DOHH2 (cell line): ENCODE measurements around the gene SLC6A3.

Source experiments
- H3F3A ChIP-seq: fragments of 200-600 bp; sonication (generic), shearing (Covaris generic); 2 replicates; pipeline ENCODE4 v1.6.0; 2016; ENCODE audit warnings: antibody characterized with exemption, mild to moderate bottlenecking; ENCODE audit not compliant: control insufficient read depth, insufficient read depth
- H3K27ac ChIP-seq: fragments of 200-600 bp; sonication (generic); 2 replicates; pipeline ENCODE4 v1.5.1; 2014; ENCODE audit warnings: low read depth, mild to moderate bottlenecking, low read length, moderate library complexity
- H3K27me3 ChIP-seq: fragments of 200-600 bp; sonication (generic); 2 replicates; pipeline ENCODE4 v1.6.1; 2014; ENCODE audit warnings: mild to moderate bottlenecking, low read length, mixed read lengths; ENCODE audit not compliant: control insufficient read depth
- H3K36me3 ChIP-seq: fragments of 200-600 bp; sonication (generic); 2 replicates; pipeline ENCODE4 v1.6.1; 2014; ENCODE audit warnings: mild to moderate bottlenecking, low read length, moderate library complexity, mixed read lengths; ENCODE audit not compliant: control insufficient read depth
- H3K4me1 ChIP-seq: fragments of 200-600 bp; sonication (generic); 2 replicates; pipeline ENCODE4 v1.6.1; 2014; ENCODE audit warnings: mild to moderate bottlenecking, low read length, mixed read lengths; ENCODE audit not compliant: control insufficient read depth
- H3K4me2 ChIP-seq: fragments of 200-600 bp; sonication (generic); 2 replicates; pipeline ENCODE4 v1.6.0; 2014; ENCODE audit warnings: mild to moderate bottlenecking, low read length, moderate library complexity
- H3K4me3 ChIP-seq: fragments of 200-600 bp; sonication (generic); 2 replicates; pipeline ENCODE4 v1.5.1; 2014; ENCODE audit warnings: mild to moderate bottlenecking, low read length, mixed read lengths
- H3K79me2 ChIP-seq: fragments of 200-600 bp; sonication (generic); 2 replicates; pipeline ENCODE4 v1.6.1; 2014; ENCODE audit warnings: mild to moderate bottlenecking, low read length, mixed read lengths; ENCODE audit not compliant: control insufficient read depth
- H3K9me2 ChIP-seq: fragments of 200-600 bp; sonication (generic); replicated peaks from 2 replicates; pipeline ENCODE4 v1.6.1; 2014; ENCODE audit warnings: mild to moderate bottlenecking, low read length, mixed read lengths; ENCODE audit not compliant: control insufficient read depth
- H3K9me3 ChIP-seq: fragments of 200-600 bp; sonication (generic); 2 replicates; pipeline ENCODE4 v1.6.1; 2014; ENCODE audit warnings: antibody characterized with exemption, low read length, mixed read lengths; ENCODE audit not compliant: control insufficient read depth, insufficient read depth
- H4K20me1 ChIP-seq: fragments of 200-600 bp; sonication (generic); 2 replicates; pipeline ENCODE4 v1.6.0; 2014; ENCODE audit warnings: low read depth, mild to moderate bottlenecking, antibody characterized with exemption, low read length, moderate library complexity; ENCODE audit not compliant: control insufficient read depth, insufficient read depth
- EZH2phosphoT487 ChIP-seq: fragments of 200-600 bp; sonication (generic); IDR thresholded peaks from 2 replicates; pipeline ENCODE4 v1.6.1; 2017; ENCODE audit warnings: borderline replicate concordance, mild to moderate bottlenecking, antibody characterized with exemption, low read length, moderate library complexity, mixed read lengths
- TF ChIP-seq, protein P1 (sequence below): fragments of 200-600 bp; sonication (generic); IDR thresholded peaks from one replicate; pipeline ENCODE4 v1.5.1; 2014; ENCODE audit warnings: antibody characterized with exemption, mild to moderate bottlenecking, low read depth, low read length; ENCODE audit not compliant: poor library complexity, severe bottlenecking

Gene SLC6A3

DNA sequence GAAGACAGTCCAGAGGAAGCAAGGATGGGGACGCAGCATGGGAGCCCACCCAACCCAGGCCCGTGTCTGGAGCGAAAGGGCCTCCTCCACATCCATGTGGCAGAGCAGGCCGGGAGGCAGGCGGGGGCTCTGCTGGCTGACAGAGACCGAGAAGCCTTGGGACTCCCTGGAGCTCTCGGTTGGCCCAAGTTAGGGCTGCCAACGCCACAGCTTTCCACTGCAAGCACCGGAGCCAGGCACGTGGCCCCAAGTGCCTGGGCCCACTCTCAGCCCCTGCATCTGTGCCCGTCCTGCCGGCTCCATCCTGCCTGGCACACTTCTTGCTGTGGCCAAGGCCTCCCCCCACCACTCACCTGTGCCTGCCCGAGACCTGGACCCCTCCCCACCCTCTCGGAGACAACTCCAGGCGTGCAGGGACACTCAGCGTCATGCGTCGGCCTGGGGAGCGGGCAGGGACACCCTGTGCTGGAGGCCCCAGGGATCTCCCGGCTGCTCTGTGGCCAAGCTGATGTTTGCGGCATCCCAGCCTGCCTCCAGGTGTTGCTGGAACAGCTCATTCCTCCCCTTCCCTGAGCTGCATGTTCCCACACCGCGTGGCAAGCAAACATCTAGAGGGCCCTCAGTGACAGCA is 31.5 kb downstream of the SLC6A3 start:
- Histone ChIP-seq H3K4me3 (no peak overlapping the region), H3K4me1 (no peaks in the 10 kb centered on the region), H3K36me3 (no peaks in the 10 kb centered on the region), H3K9me3 (no peaks in the 10 kb centered on the region), H3F3A (no peaks in the 10 kb centered on the region), H3K27ac (no peak overlapping the region), H3K79me2 (no peaks in the 10 kb centered on the region), H3K4me2 (no peak overlapping the region), H3K27me3 (peaks cover 8% of the 10 kb centered on the region; the same call in 1 of the 2 replicates), H3K9me2 (no peaks in the 10 kb centered on the region), H4K20me1 (no peaks in the 10 kb centered on the region)
- no peak for TF ChIP-seq EZH2phosphoT487
- TF ChIP-seq, protein P1, sequence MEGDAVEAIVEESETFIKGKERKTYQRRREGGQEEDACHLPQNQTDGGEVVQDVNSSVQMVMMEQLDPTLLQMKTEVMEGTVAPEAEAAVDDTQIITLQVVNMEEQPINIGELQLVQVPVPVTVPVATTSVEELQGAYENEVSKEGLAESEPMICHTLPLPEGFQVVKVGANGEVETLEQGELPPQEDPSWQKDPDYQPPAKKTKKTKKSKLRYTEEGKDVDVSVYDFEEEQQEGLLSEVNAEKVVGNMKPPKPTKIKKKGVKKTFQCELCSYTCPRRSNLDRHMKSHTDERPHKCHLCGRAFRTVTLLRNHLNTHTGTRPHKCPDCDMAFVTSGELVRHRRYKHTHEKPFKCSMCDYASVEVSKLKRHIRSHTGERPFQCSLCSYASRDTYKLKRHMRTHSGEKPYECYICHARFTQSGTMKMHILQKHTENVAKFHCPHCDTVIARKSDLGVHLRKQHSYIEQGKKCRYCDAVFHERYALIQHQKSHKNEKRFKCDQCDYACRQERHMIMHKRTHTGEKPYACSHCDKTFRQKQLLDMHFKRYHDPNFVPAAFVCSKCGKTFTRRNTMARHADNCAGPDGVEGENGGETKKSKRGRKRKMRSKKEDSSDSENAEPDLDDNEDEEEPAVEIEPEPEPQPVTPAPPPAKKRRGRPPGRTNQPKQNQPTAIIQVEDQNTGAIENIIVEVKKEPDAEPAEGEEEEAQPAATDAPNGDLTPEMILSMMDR, result no peak

DNA sequence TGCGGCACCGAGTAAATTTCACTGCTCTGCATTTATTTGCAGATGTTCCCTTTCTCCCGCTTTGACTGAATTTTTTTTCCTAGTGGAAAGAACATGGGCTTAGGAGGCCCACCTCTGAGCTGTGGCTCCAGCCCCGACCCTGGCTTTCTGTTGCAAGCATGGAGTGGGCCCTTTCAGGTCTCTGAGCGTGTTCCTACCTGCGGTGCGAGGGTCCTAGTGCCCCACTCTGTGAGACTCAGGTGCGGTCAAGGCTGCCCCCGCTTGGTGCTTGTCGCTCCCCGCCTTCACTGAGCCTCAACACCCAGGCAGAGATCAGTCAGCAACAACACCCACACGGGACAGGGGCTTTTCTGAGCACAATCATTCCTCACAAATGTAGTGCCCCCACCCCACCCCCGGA is 32.0 kb downstream of the SLC6A3 start:
- Histone ChIP-seq H3K9me3 (no peaks in the 10 kb centered on the region), H4K20me1 (no peaks in the 10 kb centered on the region), H3K9me2 (no peaks in the 10 kb centered on the region), H3K79me2 (no peaks in the 10 kb centered on the region), H3K4me1 (no peaks in the 10 kb centered on the region), H3K27me3 (peaks cover 8% of the 10 kb centered on the region; the same call in 1 of the 2 replicates), H3K27ac (no peak overlapping the region), H3F3A (no peaks in the 10 kb centered on the region), H3K36me3 (no peaks in the 10 kb centered on the region), H3K4me2 (no peak overlapping the region), H3K4me3 (no peak overlapping the region)
- TF ChIP-seq, protein P1, result no peak
- no peak for TF ChIP-seq EZH2phosphoT487

DNA sequence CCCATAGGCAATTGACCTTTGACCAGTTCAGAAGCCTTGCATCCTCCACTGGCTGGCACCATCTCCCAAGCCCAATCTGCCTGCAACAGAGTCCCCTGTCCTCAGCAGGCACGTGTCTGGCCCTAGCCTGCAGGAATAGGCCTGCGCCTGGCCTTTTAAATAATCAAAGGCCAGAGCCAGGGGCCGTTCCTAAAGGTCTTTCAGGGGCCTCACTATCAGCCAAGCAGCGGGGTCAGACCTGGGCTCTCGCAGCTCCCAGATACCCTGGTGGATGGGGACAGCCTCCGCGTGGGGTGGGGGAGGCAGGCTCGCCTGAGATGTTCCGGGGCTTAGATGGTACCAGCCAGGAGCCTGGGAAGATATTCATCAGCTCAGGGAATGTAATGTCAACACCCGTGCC is 32.6 kb downstream of the SLC6A3 start:
- H3K4me1 ChIP-seq, result no peaks in the 10 kb centered on the region
- peaks cover 8% of the 10 kb centered on the region; the same call in 1 of the 2 replicates for H3K27me3 ChIP-seq
- H3K36me3 ChIP-seq, result no peaks in the 10 kb centered on the region
- no peaks in the 10 kb centered on the region for H3K79me2 ChIP-seq
- H3K9me3 ChIP-seq, result no peaks in the 10 kb centered on the region
- no peak overlapping the region for H3K4me2 ChIP-seq
- H3K27ac ChIP-seq, result no peak overlapping the region
- no peaks in the 10 kb centered on the region for H3F3A ChIP-seq
- H3K9me2 ChIP-seq, result no peaks in the 10 kb centered on the region
- no peaks in the 10 kb centered on the region for H4K20me1 ChIP-seq
- H3K4me3 ChIP-seq, result no peak overlapping the region
- TF ChIP-seq, protein P1, result no peak
- TF ChIP-seq EZH2phosphoT487, result no peak
